Right lobe of liver (tissue), 6 donors: ENCODE data around the gene SEMA4C. TPM values are rescaled to one million over a fixed set of nuclear protein-coding genes. Genes with fewer than 3 reads are reported as not detected.

ENCODE experiments used
- ATAC-seq, 4 donors: fragments of 200-7000 bp; cut with Tn5 transposase; one replicate each; pipeline ENCODE4 v1.9.1; 2020; ENCODE audit warnings: mild to moderate bottlenecking in 4 of 4, moderate library complexity in 4 of 4
- DNase-seq, 3 donors: peaks; one replicate each; pipeline ENCODE4 v3.0.0-alpha.2; 2020
- H3K27ac ChIP-seq, 3 donors: fragments of 200-600 bp; one replicate each; pipeline ENCODE4 v1.8.0; 2022
- H3K27me3 ChIP-seq, 2 donors: fragments of 200-600 bp; one replicate each; pipeline ENCODE4 v1.8.0; 2022
- H3K36me3 ChIP-seq, 4 donors: fragments of 200-600 bp; sonication (generic) in 1 of 4; one replicate each; pipeline versions ENCODE4 v1.5.1 to v1.8.0; 2017 to 2022; ENCODE audit warnings: control low read depth in 1 of 4
- H3K4me1 ChIP-seq, 4 donors: fragments of 200-600 bp; sonication (generic) in 1 of 4; one replicate each; pipeline versions ENCODE4 v1.5.1 to v1.8.0; 2017 to 2022; ENCODE audit warnings: control low read depth in 1 of 4
- H3K4me3 ChIP-seq, 3 donors: fragments of 200-600 bp; one replicate each; pipeline ENCODE4 v1.8.0; 2022
- H3K9me3 ChIP-seq, 4 donors: fragments of 200-600 bp; sonication (generic) in 1 of 4; one replicate each; pipeline versions ENCODE4 v1.5.1 to v1.8.0; 2017 to 2022; ENCODE audit warnings: control low read depth in 1 of 4
- CTCF ChIP-seq, 4 donors: fragments of 200-600 bp in 3 of 4; fragments of 450-650 bp in 1 of 4; IDR thresholded peaks; one replicate each; pipeline versions ENCODE4 v1.5.1 to v1.8.0; 2016 to 2022; ENCODE audit warnings: antibody characterized with exemption in 4 of 4, mild to moderate bottlenecking in 2 of 4
- POLR2A ChIP-seq: fragments of 450-650 bp; IDR thresholded peaks from one replicate; pipeline ENCODE4 v1.6.1; 2017; ENCODE audit warnings: antibody characterized with exemption, mild to moderate bottlenecking
- WGBS: methylation state at CpG from one replicate; pipeline ENCODE4 v1.1.6; 2018; ENCODE audit warnings: low coverage, low lambda C conversion rate; ENCODE audit not compliant: insufficient coverage; ENCODE audit errors: missing lambda C conversion rate; 5-methylcytosine and 5-hydroxymethylcytosine counted together
- intact Hi-C, 2 donors: fragments of 100-400 bp; cut with DNase I; formaldehyde crosslinking; loops; one replicate each; pipeline versions ENCODE4 v1.11.2 to v1.14.1; 2022
- total RNA-seq, 6 experiments: library from RNA; depleted of rRNA in 2 of 6; stranded (reverse); fragments of >200 nt in 2 of 6; fragmentation: NEBNext Ultra II Directional in 3 of 6; extraction: Animal tissue kit (Norgen Biotek cat#: 25700) in 3 of 6; gene quantifications; one replicate each; pipeline versions ENCODE4 v1.1.0 to v1.2.4, GENCODE V29; 2016 to 2023
- donor health status: DM: no; HTN: yes; CAD: no.
- donor health status: DM: no; HTN: no; CAD: no.
- donor health status: DM: no; HTN: no; CAD: no.
- donor health status: DM: no; HTN: yes; CAD: no.
- donor health status: DM: no; HTN: yes; CAD: no.

Gene SEMA4C
- total RNA-seq, 6 experiments from 2014 or later, result 11.9 to 18.9 (median 12.6) TPM

GRCh38 chr2:96894151-96894531 is 24.3 kb upstream of the SEMA4C start:
- H3K4me3 ChIP-seq, result no peak overlapping the region
- no peaks in the 10 kb centered on the region for H3K27me3 ChIP-seq
- 78% methylated on average over 1 of the region's 3 CpGs for WGBS
- ATAC-seq, result no peak
- no peaks in the 10 kb centered on the region for H3K9me3 ChIP-seq
- DNase-seq, result no peak
- TF ChIP-seq POLR2A, result no peak
- no peak for TF ChIP-seq CTCF (IDR thresholded peaks at IDR 0.05)
- intact Hi-C loops, result no loop called here
- H3K27ac ChIP-seq, result no peak overlapping the region
- H3K36me3 ChIP-seq, result no peaks in the 10 kb centered on the region
- no peaks in the 10 kb centered on the region for H3K4me1 ChIP-seq

- Histone ChIP-seq H3K4me3 (no peak overlapping the region), H3K27me3 (no peaks in the 10 kb centered on the region), H3K36me3 (no peaks in the 10 kb centered on the region), H3K4me1 (no peaks in the 10 kb centered on the region), H3K27ac (no peak overlapping the region), H3K9me3 (no peaks in the 10 kb centered on the region)
- intact Hi-C loops, result no loop called here
- DNase-seq (no peak), ATAC-seq (peak in 1 of 4 donors; percentile 28)
- 90% methylated on average over 2 of the region's 16 CpGs for WGBS
- TF ChIP-seq CTCF (IDR thresholded peaks at IDR 0.05), result no peak
- TF ChIP-seq POLR2A, result no peak
Observed at GRCh38 chr2:96893289-96894150, 23.6 kb upstream of the SEMA4C start.

- DNase-seq (no peak), ATAC-seq (peak; percentile 58 to 71 (median 65))
- 54% methylated on average over 3 of the region's 11 CpGs for WGBS
- Histone ChIP-seq H3K36me3 (no peaks in the 10 kb centered on the region), H3K4me3 (no peak overlapping the region), H3K4me1 (no peaks in the 10 kb centered on the region), H3K9me3 (no peaks in the 10 kb centered on the region), H3K27me3 (no peaks in the 10 kb centered on the region), H3K27ac (no peak overlapping the region)
- intact Hi-C loops, result no loop called here
- TF ChIP-seq POLR2A, result no peak
- no peak for TF ChIP-seq CTCF (IDR thresholded peaks at IDR 0.05)
Observed at GRCh38 chr2:96891591-96892333, 21.9 kb upstream of the SEMA4C start.

GRCh38 chr2:96890726-96891385 is 21.0 kb upstream of the SEMA4C start:
- Histone ChIP-seq H3K27me3 (no peaks in the 10 kb centered on the region), H3K9me3 (no peaks in the 10 kb centered on the region), H3K4me3 (no peak overlapping the region), H3K4me1 (no peaks in the 10 kb centered on the region), H3K27ac (no peak overlapping the region), H3K36me3 (no peaks in the 10 kb centered on the region)
- WGBS, result 58% methylated on average over 6 of the region's 6 CpGs
- no peak for TF ChIP-seq POLR2A
- no peak for TF ChIP-seq CTCF (IDR thresholded peaks at IDR 0.05)
- intact Hi-C loops, result no loop called here
- no peak for DNase-seq
- no peak for ATAC-seq
